HEK293 (cell line): ENCODE measurements around the gene ITGA3.

Experiments used
- CTCF ChIA-PET: fragments of 350-600 bp; formaldehyde crosslinking; extraction: SDS; loops from one replicate; lab custom pipeline; 2021; ENCODE audit warnings: antibody characterized with exemption; lab: Yijun Ruan, JAX
- POLR2A ChIA-PET: fragments of 300-600 bp; formaldehyde crosslinking; extraction: SDS; loops from one replicate; lab custom pipeline; 2020; ENCODE audit warnings: antibody characterized with exemption, inconsistent platforms; lab: Yijun Ruan, JAX
- H3K27ac ChIP-seq: fragments of 200-500 bp; sonication (Bioruptor generic); 2 replicates; pipeline ENCODE4 v1.5.1; 2014; ENCODE audit warnings: low read depth, low read length, control low read depth, inconsistent platforms; ENCODE audit errors: extremely low read depth
- H3K36me3 ChIP-seq, 2 experiments: fragments of 200-500 bp in 1 of 2; sonication (Bioruptor generic) in 1 of 2; 1 replicate in 1 of 2; 2 replicates in 1 of 2; pipeline ENCODE4 v1.5.1; 2014 to 2017; ENCODE audit warnings: inconsistent platforms in 2 of 2, low read length in 2 of 2; ENCODE audit not compliant: control insufficient read depth in 2 of 2, insufficient read depth in 1 of 2
- H3K4me1 ChIP-seq: fragments of 200-500 bp; sonication (Bioruptor generic); 2 replicates; pipeline ENCODE4 v1.5.1; 2014; ENCODE audit warnings: mild to moderate bottlenecking, low read length, inconsistent platforms; ENCODE audit not compliant: control insufficient read depth, insufficient read depth
- H3K4me3 ChIP-seq: 2 replicates; pipeline ENCODE4 v1.5.1; 2011; ENCODE audit warnings: low read depth, mild to moderate bottlenecking, control low read depth, low read length, moderate library complexity
- H3K9me3 ChIP-seq: fragments of 200-500 bp; sonication (Bioruptor generic); 2 replicates; pipeline ENCODE4 v1.5.1; 2014; ENCODE audit warnings: low read depth, low read length, inconsistent platforms; ENCODE audit not compliant: control insufficient read depth, insufficient read depth
- PRDM6 ChIP-seq: fragments of 450-650 bp; formaldehyde crosslinking; IDR thresholded peaks from 2 replicates; pipeline ENCODE4 v1.5.1; 2017; ENCODE audit warnings: missing biosample characterization, missing genetic modification characterization
- RBAK ChIP-seq: fragments of 450-650 bp; formaldehyde crosslinking; IDR thresholded peaks from 2 replicates; pipeline ENCODE4 v1.5.1; 2016; ENCODE audit warnings: missing biosample characterization, missing genetic modification characterization
- SP3 ChIP-seq: fragments of 450-650 bp; formaldehyde crosslinking; IDR thresholded peaks from 2 replicates; pipeline ENCODE4 v1.5.1; 2016; ENCODE audit warnings: missing biosample characterization, missing genetic modification characterization
- ZBTB26 ChIP-seq: fragments of 450-650 bp; formaldehyde crosslinking; optimal IDR thresholded peaks from 2 replicates; pipeline ENCODE3; 2016; ENCODE audit warnings: missing biosample characterization, mild to moderate bottlenecking, missing genetic modification characterization
- ZBTB7A ChIP-seq: fragments of 450-650 bp; formaldehyde crosslinking; IDR thresholded peaks from 2 replicates; pipeline ENCODE4 v1.5.1; 2016; ENCODE audit warnings: low read depth, missing biosample characterization, missing genetic modification characterization
- ZFP41 ChIP-seq: fragments of 450-650 bp; formaldehyde crosslinking; IDR thresholded peaks from 2 replicates; pipeline ENCODE4 v1.5.1; 2016; ENCODE audit warnings: missing biosample characterization, missing genetic modification characterization, borderline replicate concordance
- ZNF174 ChIP-seq: fragments of 450-650 bp; formaldehyde crosslinking; IDR thresholded peaks from 2 replicates; pipeline ENCODE4 v1.5.0; 2017; ENCODE audit warnings: missing biosample characterization, mild to moderate bottlenecking, missing genetic modification characterization
- ZNF211 ChIP-seq: fragments of 450-650 bp; formaldehyde crosslinking; IDR thresholded peaks from 2 replicates; pipeline ENCODE4 v1.5.1; 2016; ENCODE audit warnings: low read depth, missing biosample characterization, missing genetic modification characterization
- ZNF324 ChIP-seq: fragments of 450-650 bp; formaldehyde crosslinking; IDR thresholded peaks from 2 replicates; pipeline ENCODE4 v1.5.1; 2016; ENCODE audit warnings: missing biosample characterization, missing genetic modification characterization
- ZNF335 ChIP-seq: fragments of 450-650 bp; formaldehyde crosslinking; conservative IDR thresholded peaks from 2 replicates; pipeline ENCODE4 v1.5.1; 2016; ENCODE audit warnings: missing biosample characterization, missing genetic modification characterization
- ZNF404 ChIP-seq: fragments of 450-650 bp; formaldehyde crosslinking; IDR thresholded peaks from 2 replicates; pipeline ENCODE4 v1.5.1; 2017; ENCODE audit warnings: missing biosample characterization, missing genetic modification characterization
- ZNF513 ChIP-seq: fragments of 450-650 bp; IDR thresholded peaks from 2 replicates; pipeline ENCODE4 v1.5.1; 2018; ENCODE audit warnings: missing biosample characterization, missing genetic modification characterization
- ZNF521 ChIP-seq: fragments of 450-650 bp; formaldehyde crosslinking; IDR thresholded peaks from 2 replicates; pipeline ENCODE4 v1.5.1; 2017; ENCODE audit warnings: missing biosample characterization, mild to moderate bottlenecking, missing genetic modification characterization
- ZNF654 ChIP-seq: fragments of 450-650 bp; formaldehyde crosslinking; IDR thresholded peaks from 2 replicates; pipeline ENCODE4 v1.5.1; 2016; ENCODE audit warnings: low read depth, missing biosample characterization, missing genetic modification characterization
- ZNF670 ChIP-seq: fragments of 450-650 bp; formaldehyde crosslinking; IDR thresholded peaks from 2 replicates; pipeline ENCODE4 v1.5.1; 2016; ENCODE audit warnings: missing biosample characterization, missing genetic modification characterization, low read depth
- ZNF777 ChIP-seq: fragments of 450-650 bp; formaldehyde crosslinking; IDR thresholded peaks from 2 replicates; pipeline ENCODE4 v1.5.1; 2017; ENCODE audit warnings: missing biosample characterization, missing genetic modification characterization, borderline replicate concordance
- ZNF843 ChIP-seq: fragments of 450-650 bp; formaldehyde crosslinking; IDR thresholded peaks from 2 replicates; pipeline ENCODE4 v1.5.1; 2016; ENCODE audit warnings: missing biosample characterization, missing genetic modification characterization
- ZSCAN30 ChIP-seq: fragments of 450-650 bp; IDR thresholded peaks from 2 replicates; pipeline ENCODE4 v1.5.1; 2018; ENCODE audit warnings: missing biosample characterization, mild to moderate bottlenecking, missing genetic modification characterization, moderate library complexity
- TF ChIP-seq, protein P1 (sequence below): fragments of 450-650 bp; formaldehyde crosslinking; IDR thresholded peaks from 2 replicates; pipeline ENCODE4 v1.5.1; 2017; ENCODE audit warnings: missing biosample characterization, mild to moderate bottlenecking, missing genetic modification characterization, moderate library complexity
- TF ChIP-seq, protein P2 (sequence below): fragments of 450-650 bp; formaldehyde crosslinking; conservative IDR thresholded peaks from 2 replicates; pipeline ENCODE4 v1.5.1; 2016; ENCODE audit warnings: low read depth, missing biosample characterization, missing genetic modification characterization

The ITGA3 gene

DNA sequence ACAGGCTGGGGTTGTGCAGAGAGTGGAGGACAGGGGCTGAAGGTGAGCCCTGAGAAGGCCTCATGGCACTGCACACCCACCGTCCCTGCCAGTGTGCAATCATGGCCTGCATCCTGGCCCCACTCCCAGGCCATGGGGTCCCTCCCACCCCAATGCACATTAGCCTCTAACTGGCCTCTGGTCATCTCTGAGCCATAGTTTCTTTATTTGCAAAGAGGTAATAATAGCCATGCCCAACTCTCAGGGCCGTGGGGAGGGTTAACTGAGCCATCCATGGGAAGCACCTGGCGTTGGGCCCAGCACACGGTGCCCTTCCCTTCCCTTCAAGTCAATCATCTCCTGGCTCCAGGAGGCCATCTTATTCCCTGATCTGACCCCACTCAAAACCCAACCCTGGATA, 10.8 kb upstream of the ITGA3 start (continued):
- no peak for TF ChIP-seq ZBTB26 (tag by site-specific recombination)
- TF ChIP-seq ZNF404 (tag by site-specific recombination) = no peak
- TF ChIP-seq ZNF174 (tag by site-specific recombination) = no peak
- TF ChIP-seq, protein P1, sequence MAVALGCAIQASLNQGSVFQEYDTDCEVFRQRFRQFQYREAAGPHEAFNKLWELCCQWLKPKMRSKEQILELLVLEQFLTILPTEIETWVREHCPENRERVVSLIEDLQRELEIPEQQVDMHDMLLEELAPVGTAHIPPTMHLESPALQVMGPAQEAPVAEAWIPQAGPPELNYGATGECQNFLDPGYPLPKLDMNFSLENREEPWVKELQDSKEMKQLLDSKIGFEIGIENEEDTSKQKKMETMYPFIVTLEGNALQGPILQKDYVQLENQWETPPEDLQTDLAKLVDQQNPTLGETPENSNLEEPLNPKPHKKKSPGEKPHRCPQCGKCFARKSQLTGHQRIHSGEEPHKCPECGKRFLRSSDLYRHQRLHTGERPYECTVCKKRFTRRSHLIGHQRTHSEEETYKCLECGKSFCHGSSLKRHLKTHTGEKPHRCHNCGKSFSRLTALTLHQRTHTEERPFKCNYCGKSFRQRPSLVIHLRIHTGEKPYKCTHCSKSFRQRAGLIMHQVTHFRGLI (tag by site-specific recombination) = no peak
- no peak for TF ChIP-seq ZNF211
- no peak for TF ChIP-seq RBAK (tag by site-specific recombination)
- TF ChIP-seq ZNF513 (tag by site-specific recombination) = no peak
- no peak for TF ChIP-seq ZNF521
- TF ChIP-seq ZFP41 (tag by site-specific recombination) = no peak
- TF ChIP-seq ZSCAN30 (tag by site-specific recombination) = no peak

GRCh38 chr17:50046179-50046578, 9.7 kb upstream of the ITGA3 start:
- no peaks in the 10 kb centered on the region for H3K9me3 ChIP-seq
- H3K4me3 ChIP-seq = no peak overlapping the region
- peaks cover 7% of the 10 kb centered on the region; the same call in 1 of the 2 replicates for H3K4me1 ChIP-seq
- H3K27ac ChIP-seq = no peak overlapping the region
- TF ChIP-seq, protein P2, sequence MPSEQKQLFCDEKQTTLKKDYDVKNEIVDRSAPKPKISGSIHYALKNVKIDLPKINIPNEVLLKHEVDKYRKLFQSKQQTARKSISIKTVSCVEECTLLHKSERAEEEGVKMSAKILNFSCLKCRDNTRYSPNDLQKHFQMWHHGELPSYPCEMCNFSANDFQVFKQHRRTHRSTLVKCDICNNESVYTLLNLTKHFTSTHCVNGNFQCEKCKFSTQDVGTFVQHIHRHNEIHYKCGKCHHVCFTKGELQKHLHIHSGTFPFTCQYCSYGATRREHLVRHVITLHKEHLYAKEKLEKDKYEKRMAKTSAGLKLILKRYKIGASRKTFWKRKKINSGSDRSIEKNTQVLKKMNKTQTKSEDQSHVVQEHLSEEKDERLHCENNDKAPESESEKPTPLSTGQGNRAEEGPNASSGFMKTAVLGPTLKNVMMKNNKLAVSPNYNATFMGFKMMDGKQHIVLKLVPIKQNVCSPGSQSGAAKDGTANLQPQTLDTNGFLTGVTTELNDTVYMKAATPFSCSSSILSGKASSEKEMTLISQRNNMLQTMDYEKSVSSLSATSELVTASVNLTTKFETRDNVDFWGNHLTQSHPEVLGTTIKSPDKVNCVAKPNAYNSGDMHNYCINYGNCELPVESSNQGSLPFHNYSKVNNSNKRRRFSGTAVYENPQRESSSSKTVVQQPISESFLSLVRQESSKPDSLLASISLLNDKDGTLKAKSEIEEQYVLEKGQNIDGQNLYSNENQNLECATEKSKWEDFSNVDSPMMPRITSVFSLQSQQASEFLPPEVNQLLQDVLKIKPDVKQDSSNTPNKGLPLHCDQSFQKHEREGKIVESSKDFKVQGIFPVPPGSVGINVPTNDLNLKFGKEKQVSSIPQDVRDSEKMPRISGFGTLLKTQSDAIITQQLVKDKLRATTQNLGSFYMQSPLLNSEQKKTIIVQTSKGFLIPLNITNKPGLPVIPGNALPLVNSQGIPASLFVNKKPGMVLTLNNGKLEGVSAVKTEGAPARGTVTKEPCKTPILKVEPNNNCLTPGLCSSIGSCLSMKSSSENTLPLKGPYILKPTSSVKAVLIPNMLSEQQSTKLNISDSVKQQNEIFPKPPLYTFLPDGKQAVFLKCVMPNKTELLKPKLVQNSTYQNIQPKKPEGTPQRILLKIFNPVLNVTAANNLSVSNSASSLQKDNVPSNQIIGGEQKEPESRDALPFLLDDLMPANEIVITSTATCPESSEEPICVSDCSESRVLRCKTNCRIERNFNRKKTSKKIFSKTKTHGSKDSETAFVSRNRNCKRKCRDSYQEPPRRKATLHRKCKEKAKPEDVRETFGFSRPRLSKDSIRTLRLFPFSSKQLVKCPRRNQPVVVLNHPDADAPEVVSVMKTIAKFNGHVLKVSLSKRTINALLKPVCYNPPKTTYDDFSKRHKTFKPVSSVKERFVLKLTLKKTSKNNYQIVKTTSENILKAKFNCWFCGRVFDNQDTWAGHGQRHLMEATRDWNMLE (tag by site-specific recombination) = no peak
- TF ChIP-seq ZNF335 (tag by site-specific recombination) (peak; percentile 32; the same call in 1 of the 2 replicates), SP3 (tag by site-specific recombination) (no peak)
- no peaks in the 10 kb centered on the region for H3K36me3 ChIP-seq
- POLR2A ChIA-PET = interaction anchor here (1.1 kb wide), 1 partner anchor 9 kb away, joined by 3 read pairs; no protein-coding TSS in a partner anchor
- CTCF ChIA-PET = interaction anchor here (0.6 to 1.4 kb wide), 7 partner anchors 10 to 48 kb away, joined by 3 to 8 read pairs (median 4); partner anchors contain the start of gene ITGA3

DNA sequence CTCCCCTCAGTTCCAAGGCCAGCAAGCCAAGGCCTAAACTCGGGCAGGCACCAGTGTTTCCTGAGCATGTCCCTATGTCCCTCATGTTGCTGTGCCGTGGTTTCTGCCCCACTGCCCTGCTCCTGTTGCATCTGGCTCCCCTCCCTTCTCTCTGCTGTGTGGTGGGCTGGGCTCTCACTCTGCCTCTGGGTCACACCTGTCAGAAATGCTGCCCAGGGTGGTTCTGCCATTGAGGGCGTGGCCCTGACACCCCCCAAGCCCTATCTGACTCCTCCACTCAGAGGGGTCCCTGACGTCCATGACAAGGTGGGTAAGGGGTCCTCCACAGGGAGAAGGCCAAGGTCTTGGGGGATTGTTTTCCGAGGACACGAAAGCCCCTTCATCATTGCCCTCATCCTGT, 9.2 kb upstream of the ITGA3 start:
- Histone ChIP-seq H3K4me3 (no peak overlapping the region), H3K9me3 (no peaks in the 10 kb centered on the region), H3K36me3 (no peaks in the 10 kb centered on the region), H3K4me1 (peaks cover 8% of the 10 kb centered on the region; the same call in 1 of the 2 replicates), H3K27ac (no peak overlapping the region)
- CTCF ChIA-PET = interaction anchor here (0.6 to 1.4 kb wide), 4 partner anchors 10 to 48 kb away, joined by 4 to 8 read pairs (median 4); partner anchors contain the start of gene ITGA3
- POLR2A ChIA-PET = interaction anchor here (0.6 to 1.2 kb wide), 3 partner anchors 8 to 835 kb away, joined by 3 to 6 read pairs (median 4); no protein-coding TSS in a partner anchor
- TF ChIP-seq ZNF777 (tag by site-specific recombination) (no peak), PRDM6 (tag by site-specific recombination) (no peak), ZBTB7A (no peak), ZNF670 (no peak), ZNF654 (tag by site-specific recombination) (no peak), ZNF324 (tag by site-specific recombination) (no peak), RBAK (tag by site-specific recombination) (no peak), SP3 (tag by site-specific recombination) (no peak), ZNF843 (tag by site-specific recombination) (no peak)
